ENCODE measurements around the gene PLXNA4. TPM values are rescaled to one million over a fixed set of nuclear protein-coding genes. Genes with fewer than 3 reads are reported as not detected.

Gene PLXNA4
- total and polyA plus RNA-seq, 4 donors: 0.63 to 4.6 (median 2.1) TPM

GRCh38 chr7:132438926-132439325 is 137.3 kb downstream of the PLXNA4 start:
- no peak overlapping the region for H3K9ac ChIP-seq (ENCODE audit: insufficient read depth in 1 of 2, low read length in 2 of 2)
- H3K4me3 ChIP-seq: no peak overlapping the region
- H3K27me3 ChIP-seq (ENCODE audit: control insufficient read depth in 3 of 3, insufficient read depth in 3 of 3, low read length in 2 of 3): peaks cover 0 to 29% (median 10%) of the 10 kb centered on the region in 3 donors
- peaks cover 0 to 2% (median 0%) of the 10 kb centered on the region in 5 donors for H3K4me1 ChIP-seq (ENCODE audit: control insufficient read depth in 5 of 5, insufficient read depth in 5 of 5, low read length in 5 of 5)
- DNase-seq: no peak
- 87 to 91% methylated on average over 8 of the region's 8 CpGs for WGBS, 2 donors
- TF ChIP-seq CTCF (IDR thresholded peaks at IDR 0.05; ENCODE audit: control extremely low read depth, extremely low read depth): no peak
- H3K9me3 ChIP-seq (ENCODE audit: control insufficient read depth in 4 of 4, insufficient read depth in 3 of 4, low read length in 3 of 4): no peaks in the 10 kb centered on the region
- no peaks in the 10 kb centered on the region for H3K36me3 ChIP-seq (ENCODE audit: control insufficient read depth in 4 of 4, insufficient read depth in 4 of 4, low read length in 4 of 4)
- ATAC-seq (ENCODE audit: insufficient read depth, low FRiP score): no peak
- H3K27ac ChIP-seq (ENCODE audit: low read depth in 1 of 2, low read length in 1 of 2): no peak overlapping the region

- WGBS, 2 donors: 22 to 38% methylated on average over 5 of the region's 5 CpGs
- Histone ChIP-seq H3K36me3 (ENCODE audit: control insufficient read depth in 4 of 4, insufficient read depth in 4 of 4, low read length in 4 of 4) (no peaks in the 10 kb centered on the region), H3K9ac (ENCODE audit: insufficient read depth in 1 of 2, low read length in 2 of 2) (no peak overlapping the region), H3K4me1 (ENCODE audit: control insufficient read depth in 5 of 5, insufficient read depth in 5 of 5, low read length in 5 of 5) (peaks cover 0 to 2% (median 0%) of the 10 kb centered on the region in 5 donors), H3K27me3 (ENCODE audit: control insufficient read depth in 3 of 3, insufficient read depth in 3 of 3, low read length in 2 of 3) (peaks cover 0 to 31% (median 15%) of the 10 kb centered on the region in 3 donors), H3K27ac (ENCODE audit: low read depth in 1 of 2, low read length in 1 of 2) (no peak overlapping the region), H3K9me3 (ENCODE audit: control insufficient read depth in 4 of 4, insufficient read depth in 3 of 4, low read length in 3 of 4) (no peaks in the 10 kb centered on the region), H3K4me3 (no peak overlapping the region)
- peak in 2 of 3 donors; percentile 50 to 57 for DNase-seq
- no peak for ATAC-seq (ENCODE audit: insufficient read depth, low FRiP score)
- no peak for TF ChIP-seq CTCF (IDR thresholded peaks at IDR 0.05; ENCODE audit: control extremely low read depth, extremely low read depth)
Measured at GRCh38 chr7:132437730-132438129, 138.5 kb downstream of the PLXNA4 start.

GRCh38 chr7:132436121-132436520 is 140.1 kb downstream of the PLXNA4 start:
- Histone ChIP-seq H3K9ac (ENCODE audit: insufficient read depth in 1 of 2, low read length in 2 of 2) (no peak overlapping the region), H3K9me3 (ENCODE audit: control insufficient read depth in 4 of 4, insufficient read depth in 3 of 4, low read length in 3 of 4) (no peaks in the 10 kb centered on the region), H3K27me3 (ENCODE audit: control insufficient read depth in 3 of 3, insufficient read depth in 3 of 3, low read length in 2 of 3) (peaks cover 0 to 29% (median 21%) of the 10 kb centered on the region in 3 donors), H3K4me3 (no peak overlapping the region), H3K27ac (ENCODE audit: low read depth in 1 of 2, low read length in 1 of 2) (no peak overlapping the region), H3K4me1 (ENCODE audit: control insufficient read depth in 5 of 5, insufficient read depth in 5 of 5, low read length in 5 of 5) (peaks cover 0 to 2% (median 0%) of the 10 kb centered on the region in 5 donors), H3K36me3 (ENCODE audit: control insufficient read depth in 4 of 4, insufficient read depth in 4 of 4, low read length in 4 of 4) (no peaks in the 10 kb centered on the region)
- WGBS, 2 donors: 55 to 64% methylated on average over 8 of the region's 8 CpGs
- DNase-seq: peak in 1 of 3 donors; percentile 32
- TF ChIP-seq CTCF (IDR thresholded peaks at IDR 0.05; ENCODE audit: control extremely low read depth, extremely low read depth): no peak
- no peak for ATAC-seq (ENCODE audit: insufficient read depth, low FRiP score)
